ENCODE measurements around the gene ERCC1. TPM values are rescaled to one million over a fixed set of nuclear protein-coding genes. Genes with fewer than 3 reads are reported as not detected.

ERCC1 gene
- total and polyA plus RNA-seq, 2 of the 13 experiments (the other 11 are each of a cell fraction or from before 2014, with no cell fraction given): 40.0 to 66.4 TPM

GRCh38 chr19:45439569-45440258 is 16.0 kb upstream of the ERCC1 start:
- Histone ChIP-seq H3K4me3 (replicated peaks in 1 of 3; ENCODE audit: insufficient read depth in 1 of 3, low read depth in 2 of 3, low read length in 3 of 3) (peak overlapping the region; percentile 68 to 84 (median 77); a peak in 5 of 6 replicates), H3K79me2 (ENCODE audit: insufficient read depth, low read length) (no peaks in the 10 kb centered on the region), H3K9ac (ENCODE audit: insufficient read depth, low read depth, low read length) (peak overlapping the region; percentile 77), H2AFZ (ENCODE audit: low read length) (no peak overlapping the region), H3K9me3 (ENCODE audit: low read length) (no peaks in the 10 kb centered on the region), H3K36me3 (replicated peaks in 1 of 2; ENCODE audit: control insufficient read depth in 1 of 2, insufficient read depth in 2 of 2, low read length in 2 of 2) (no peaks in the 10 kb centered on the region), H3K27me3 (ENCODE audit: control insufficient read depth in 1 of 2, insufficient read depth in 2 of 2, low read length in 2 of 2) (no peaks in the 10 kb centered on the region), H4K20me1 (ENCODE audit: insufficient read depth, low read length) (no peaks in the 10 kb centered on the region), H3K4me2 (ENCODE audit: low read depth, low read length) (peak overlapping the region; percentile 96), H3K4me1 (ENCODE audit: insufficient read depth, low read length) (peaks cover 52% of the 10 kb centered on the region), H3K27ac (ENCODE audit: extremely low read length, insufficient read depth, low read length) (peak overlapping the region; percentile 62)
- WGBS (ENCODE audit: low lambda C conversion rate): 7% methylated on average over 17 of the region's 78 CpGs
- intact Hi-C loops (cut with micrococcal nuclease; ENCODE audit: unreplicated experiment) (loop anchor here (1.0 kb wide), 1 partner anchor 39 kb away; no protein-coding TSS in a partner anchor), in situ Hi-C loops (cut with HindIII; ENCODE audit: extremely low pct_ligation_motif_present, low pct_unique_long_range_greater_than_20kb) (loop anchor here (5.0 kb wide), 1 partner anchor 38 kb away; no protein-coding TSS in a partner anchor)
- ChIA-PET POLR2A (interaction anchor here (0.6 to 2.9 kb wide), 9 partner anchors 9 to 236 kb away, joined by 3 to 40 read pairs (median 5); partner anchors contain the start of gene FOSB), CTCF (ENCODE audit: low intra/inter-chr PET ratio, low total read pairs) (interaction anchor here (1.0 to 4.4 kb wide), 7 partner anchors 12 to 203 kb away, joined by 3 to 117 read pairs (median 5); no protein-coding TSS in a partner anchor)
- DNase-seq (ENCODE audit: low spot score): no peak
- no TSS peak for BruUV-seq (replicated peaks)
- no peak for FAIRE-seq
- peak; percentile 35 for ATAC-seq
- 0 out of 2 replicates have a peak, but pooled peaks have one; percentile 29 for TF ChIP-seq ZNF768 (CRISPR knock-in tag; IDR thresholded peaks at IDR 0.05)
- no peak for TF ChIP-seq KDM1A (CRISPR knock-in tag; IDR thresholded peaks at IDR 0.05)
- no peak for TF ChIP-seq RBAK (CRISPR knock-in tag; IDR thresholded peaks at IDR 0.05)
- TF ChIP-seq SP4 (CRISPR knock-in tag; IDR thresholded peaks at IDR 0.05): no peak
- TF ChIP-seq MYC (CRISPR knock-in tag; IDR thresholded peaks at IDR 0.05; ENCODE audit: borderline replicate concordance): peak; percentile 50; the same call in 1 of the 2 replicates
- TF ChIP-seq RERE (CRISPR knock-in tag; IDR thresholded peaks at IDR 0.05; ENCODE audit: low read depth): no peak
- TF ChIP-seq THAP7 (CRISPR knock-in tag; IDR thresholded peaks at IDR 0.05): no peak
- no peak for TF ChIP-seq GLI4 (CRISPR knock-in tag; IDR thresholded peaks at IDR 0.05; ENCODE audit: borderline replicate concordance)
- no peak for TF ChIP-seq NFIC (IDR thresholded peaks at IDR 0.05; ENCODE audit: low read length)
- TF ChIP-seq KLF16 (CRISPR knock-in tag; IDR thresholded peaks at IDR 0.05): no peak; a peak in 1 of 4 replicates
- TF ChIP-seq ZNF740 (CRISPR knock-in tag; IDR thresholded peaks at IDR 0.05): peak; percentile 91
- TF ChIP-seq DNMT3B (CRISPR knock-in tag; conservative IDR thresholded peaks at IDR 0.05): no peak
- no peak for TF ChIP-seq PREB (CRISPR knock-in tag; IDR thresholded peaks at IDR 0.05)
- TF ChIP-seq SP140L (CRISPR knock-in tag; IDR thresholded peaks at IDR 0.05; ENCODE audit: borderline replicate concordance): no peak
- TF ChIP-seq ZNF790 (CRISPR knock-in tag; IDR thresholded peaks at IDR 0.05; ENCODE audit: borderline replicate concordance): no peak
